ENCODE results near the gene OXSM. TPM values are rescaled to one million over a fixed set of nuclear protein-coding genes. Genes with fewer than 3 reads are reported as not detected.

OXSM gene
- total and polyA plus RNA-seq, 2 donors (not counting 3 experiments of a cell fraction or from before 2014, with no cell fraction given) = 8.1 to 9.0 TPM

GRCh38 chr3:25812644-25813043 lies 22.8 kb downstream of the OXSM start:
- Histone ChIP-seq H3K9ac (replicated peaks; ENCODE audit: extremely low read depth, insufficient read depth, low read length) (no peak overlapping the region), H3K4me2 (ENCODE audit: insufficient read depth, low read length) (no peak overlapping the region), H3K9me3 (replicated peaks; ENCODE audit: control insufficient read depth, insufficient read depth, low read length) (no peaks in the 10 kb centered on the region), H3K79me2 (ENCODE audit: control insufficient read depth, insufficient read depth, low read length) (no peaks in the 10 kb centered on the region), H2AFZ (ENCODE audit: low read depth, low read length) (no peak overlapping the region), H3K9me1 (replicated peaks; ENCODE audit: control insufficient read depth, extremely low read depth, insufficient read depth, low read length) (no peaks in the 10 kb centered on the region), H3K4me1 (ENCODE audit: control insufficient read depth, extremely low read depth, insufficient read depth, low read length) (no peaks in the 10 kb centered on the region), H3K27ac (ENCODE audit: insufficient read depth, low read depth, low read length) (no peak overlapping the region), H3K4me3 (replicated peaks in 1 of 3; ENCODE audit: insufficient read depth in 1 of 3, low read depth in 1 of 3, low read length in 3 of 3) (no peak overlapping the region), H3K36me3 (ENCODE audit: control insufficient read depth in 2 of 2, extremely low read depth in 1 of 2, insufficient read depth in 2 of 2, low read length in 2 of 2) (no peaks in the 10 kb centered on the region), H3K27me3 (ENCODE audit: control insufficient read depth in 2 of 2, insufficient read depth in 2 of 2, low read length in 2 of 2) (peaks cover 0 to 7% of the 10 kb centered on the region in 2 experiments), H4K20me1 (replicated peaks; ENCODE audit: control insufficient read depth, extremely low read depth, insufficient read depth, low read length) (no peaks in the 10 kb centered on the region)
- TF ChIP-seq CTCF (IDR thresholded peaks at IDR 0.05; ENCODE audit: extremely low read depth in 1 of 2, insufficient read depth in 1 of 2, low read depth in 1 of 2, low read length in 2 of 2) = no peak
- TF ChIP-seq GATA2 (IDR thresholded peaks at IDR 0.05; ENCODE audit: insufficient read depth, insufficient read length, low read depth, low read length) = no peak
- TF ChIP-seq POLR2AphosphoS5 (IDR thresholded peaks at IDR 0.05; ENCODE audit: insufficient read depth, low read depth, low read length) = no peak
- TF ChIP-seq FOS (IDR thresholded peaks at IDR 0.05; ENCODE audit: borderline replicate concordance, insufficient read depth, low read length) = no peak
- no peak for TF ChIP-seq POLR2A (IDR thresholded peaks at IDR 0.05; ENCODE audit: low read depth, low read length)
- no peak for TF ChIP-seq EZH2 (IDR thresholded peaks at IDR 0.05; ENCODE audit: borderline replicate concordance, low read depth, low read length, severe bottlenecking)
- TF ChIP-seq MAX (IDR thresholded peaks at IDR 0.05; ENCODE audit: insufficient read depth, insufficient read length) = no peak
- no peak for TF ChIP-seq JUN (IDR thresholded peaks at IDR 0.05; ENCODE audit: borderline replicate concordance, insufficient read depth, insufficient read length, low read depth)
- TF ChIP-seq MYC (IDR thresholded peaks at IDR 0.05; ENCODE audit: low read depth, low read length) = no peak
- CTCF ChIA-PET = no interaction called here
- no peak for DNase-seq (ENCODE audit: low read depth, low spot score)
- dilution Hi-C loops (cut with MboI; ENCODE audit: extremely low pct_ligation_motif_present, low sequenced_read_pairs) (no loop called here), intact Hi-C loops (cut with micrococcal nuclease) (no loop called here)
- FAIRE-seq = no peak
- no TSS peak for BruUV-seq (replicated peaks)
- POLR2A ChIA-PET = no interaction called here

Measured in endothelial cell of umbilical vein (primary cell).